GM12873 (cell line): ENCODE measurements around the gene KIF16B.

Experiments used
- TF ChIP-seq, protein P1 (sequence below): IDR thresholded peaks from 2 replicates; pipeline ENCODE4 v1.5.1; 2012; ENCODE audit warnings: low read depth, mild to moderate bottlenecking, moderate library complexity, low read length, control low read depth; ENCODE audit not compliant: insufficient read depth; ENCODE audit errors: missing control alignments

The KIF16B gene

DNA sequence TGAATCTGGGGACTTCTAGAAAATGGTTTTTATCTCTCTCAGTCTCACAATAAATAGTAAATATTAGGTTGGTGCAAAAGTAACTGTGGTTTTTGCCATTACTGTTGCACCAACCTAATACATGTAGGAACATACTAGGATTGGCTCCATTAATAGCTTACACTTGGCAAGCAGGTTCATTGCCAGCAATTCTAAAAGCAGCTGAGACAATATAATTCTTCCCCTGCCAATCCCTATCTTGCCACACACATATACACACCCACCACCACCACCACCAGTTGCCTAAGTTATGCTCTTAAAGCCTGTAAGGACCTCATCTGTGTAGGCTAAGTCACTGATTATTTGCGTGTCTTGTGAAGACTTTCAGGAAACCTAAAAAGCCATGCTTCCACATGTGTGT lies 145.1 kb downstream of the KIF16B start:
- TF ChIP-seq, protein P1, sequence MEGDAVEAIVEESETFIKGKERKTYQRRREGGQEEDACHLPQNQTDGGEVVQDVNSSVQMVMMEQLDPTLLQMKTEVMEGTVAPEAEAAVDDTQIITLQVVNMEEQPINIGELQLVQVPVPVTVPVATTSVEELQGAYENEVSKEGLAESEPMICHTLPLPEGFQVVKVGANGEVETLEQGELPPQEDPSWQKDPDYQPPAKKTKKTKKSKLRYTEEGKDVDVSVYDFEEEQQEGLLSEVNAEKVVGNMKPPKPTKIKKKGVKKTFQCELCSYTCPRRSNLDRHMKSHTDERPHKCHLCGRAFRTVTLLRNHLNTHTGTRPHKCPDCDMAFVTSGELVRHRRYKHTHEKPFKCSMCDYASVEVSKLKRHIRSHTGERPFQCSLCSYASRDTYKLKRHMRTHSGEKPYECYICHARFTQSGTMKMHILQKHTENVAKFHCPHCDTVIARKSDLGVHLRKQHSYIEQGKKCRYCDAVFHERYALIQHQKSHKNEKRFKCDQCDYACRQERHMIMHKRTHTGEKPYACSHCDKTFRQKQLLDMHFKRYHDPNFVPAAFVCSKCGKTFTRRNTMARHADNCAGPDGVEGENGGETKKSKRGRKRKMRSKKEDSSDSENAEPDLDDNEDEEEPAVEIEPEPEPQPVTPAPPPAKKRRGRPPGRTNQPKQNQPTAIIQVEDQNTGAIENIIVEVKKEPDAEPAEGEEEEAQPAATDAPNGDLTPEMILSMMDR = no peak

GRCh38 chr20:16427571-16427970 lies 145.7 kb downstream of the KIF16B start:
- TF ChIP-seq, protein P1 = no peak

DNA sequence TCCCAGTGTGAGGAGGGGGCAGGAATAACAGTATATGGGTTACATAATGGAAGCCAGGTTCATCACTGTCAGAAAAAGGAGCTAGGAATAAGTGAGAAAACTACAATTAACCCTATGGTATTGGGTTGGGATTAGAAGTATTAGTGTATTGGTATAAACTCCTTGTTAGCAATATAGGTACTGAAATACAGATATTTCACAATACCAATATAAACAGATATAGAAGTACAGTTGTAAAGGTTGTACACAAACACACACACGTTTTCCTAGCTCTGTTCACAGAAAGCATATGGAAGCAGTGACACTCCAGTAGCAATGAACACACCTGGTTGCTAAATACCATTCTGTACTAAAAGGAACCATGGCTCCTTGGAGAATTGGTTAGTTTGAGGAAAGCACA lies 148.5 kb downstream of the KIF16B start:
- TF ChIP-seq, protein P1 = no peak

DNA sequence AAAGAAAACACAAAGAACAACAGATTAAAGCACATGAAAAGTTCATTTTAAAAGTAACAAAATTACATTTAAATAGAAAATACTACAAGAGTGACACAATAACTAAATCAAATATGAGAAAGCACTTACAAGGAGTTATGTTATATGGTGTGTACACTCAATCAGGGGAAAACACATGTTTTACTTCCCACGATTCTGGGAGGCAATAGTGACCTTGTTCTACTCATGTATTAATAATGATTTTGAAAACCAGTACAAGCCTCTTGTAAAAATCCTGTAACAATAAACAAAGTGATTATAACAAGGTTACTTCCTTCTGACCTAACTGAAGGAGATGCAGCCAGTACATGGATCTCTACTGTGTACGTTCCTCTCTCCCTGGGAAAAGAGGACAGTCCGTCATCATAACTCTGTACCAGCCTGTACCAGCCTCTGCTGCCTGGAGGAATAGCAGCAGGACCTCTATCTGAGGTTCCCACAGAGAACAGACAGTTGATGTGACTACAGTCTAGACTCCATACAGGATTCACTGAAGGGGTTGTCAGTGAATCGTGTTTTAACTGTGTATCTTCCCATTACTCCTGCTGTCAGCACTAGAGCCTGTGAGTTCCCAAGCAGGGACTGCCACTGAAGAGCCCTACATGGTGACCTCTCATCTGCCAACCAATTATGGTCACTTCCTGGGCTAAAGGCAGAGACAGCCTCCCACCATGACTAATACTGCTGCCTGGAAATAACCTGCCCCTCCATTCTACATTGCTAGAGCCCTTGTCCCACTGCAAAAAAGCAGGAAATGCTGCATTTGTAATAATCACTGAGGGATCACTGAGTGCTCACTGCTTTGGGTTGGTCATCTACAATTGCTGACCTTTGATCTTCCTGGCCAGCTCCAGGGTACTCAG lies 149.7 kb downstream of the KIF16B start:
- TF ChIP-seq, protein P1 = no peak

- TF ChIP-seq, protein P1 = no peak
Measured at GRCh38 chr20:16419138-16419715, 154.0 kb downstream of the KIF16B start.

GRCh38 chr20:16418616-16419015 lies 154.6 kb downstream of the KIF16B start:
- TF ChIP-seq, protein P1 = no peak

- TF ChIP-seq, protein P1 = no peak
Measured at GRCh38 chr20:16417001-16417400, 156.2 kb downstream of the KIF16B start.
